ENCODE results near the gene GBX1.

DNA sequence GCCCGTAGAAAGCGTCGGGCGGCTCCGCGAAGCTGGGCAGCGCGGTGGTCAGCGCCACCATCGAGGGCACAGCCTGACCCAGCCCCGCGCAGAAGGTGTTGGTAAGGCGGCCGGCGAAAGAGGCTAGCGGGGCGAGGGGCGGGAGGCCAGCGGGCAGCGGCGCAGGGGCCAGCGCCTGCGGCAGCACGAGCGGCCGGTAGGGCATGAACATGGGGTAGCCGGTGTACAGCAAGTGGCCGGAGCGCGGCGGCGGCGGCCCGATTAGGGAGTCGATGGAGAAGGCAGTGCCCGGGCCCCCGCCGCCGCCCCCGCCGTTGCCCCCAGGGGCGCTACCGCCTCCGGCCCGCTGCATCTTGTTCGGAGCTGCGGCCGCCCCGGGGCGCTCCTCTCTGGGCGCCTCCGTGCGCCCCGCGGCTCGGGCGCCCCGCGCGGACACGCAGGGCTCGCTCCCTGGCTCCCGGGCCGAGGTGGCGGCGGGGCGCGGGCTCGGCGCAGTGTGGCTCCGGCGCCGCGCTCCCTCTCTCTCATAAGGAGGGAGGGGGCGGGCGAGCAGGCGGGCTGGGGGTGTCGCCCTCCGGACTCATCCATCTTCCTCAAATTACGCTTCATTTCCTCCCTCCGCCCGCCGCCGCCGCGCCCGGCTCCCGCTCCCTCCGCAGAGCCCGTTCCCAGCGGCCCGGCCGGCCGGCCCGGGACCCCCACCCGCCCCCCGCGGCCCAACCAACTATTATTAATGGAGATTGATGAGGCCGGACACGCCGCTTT, at the start of gene GBX1:
- TF ChIP-seq POLR2A (IDR thresholded peaks at IDR 0.05) (no peak), EP300 (IDR thresholded peaks at IDR 0.05) (no peak)
- TF ChIP-seq, protein P1, sequence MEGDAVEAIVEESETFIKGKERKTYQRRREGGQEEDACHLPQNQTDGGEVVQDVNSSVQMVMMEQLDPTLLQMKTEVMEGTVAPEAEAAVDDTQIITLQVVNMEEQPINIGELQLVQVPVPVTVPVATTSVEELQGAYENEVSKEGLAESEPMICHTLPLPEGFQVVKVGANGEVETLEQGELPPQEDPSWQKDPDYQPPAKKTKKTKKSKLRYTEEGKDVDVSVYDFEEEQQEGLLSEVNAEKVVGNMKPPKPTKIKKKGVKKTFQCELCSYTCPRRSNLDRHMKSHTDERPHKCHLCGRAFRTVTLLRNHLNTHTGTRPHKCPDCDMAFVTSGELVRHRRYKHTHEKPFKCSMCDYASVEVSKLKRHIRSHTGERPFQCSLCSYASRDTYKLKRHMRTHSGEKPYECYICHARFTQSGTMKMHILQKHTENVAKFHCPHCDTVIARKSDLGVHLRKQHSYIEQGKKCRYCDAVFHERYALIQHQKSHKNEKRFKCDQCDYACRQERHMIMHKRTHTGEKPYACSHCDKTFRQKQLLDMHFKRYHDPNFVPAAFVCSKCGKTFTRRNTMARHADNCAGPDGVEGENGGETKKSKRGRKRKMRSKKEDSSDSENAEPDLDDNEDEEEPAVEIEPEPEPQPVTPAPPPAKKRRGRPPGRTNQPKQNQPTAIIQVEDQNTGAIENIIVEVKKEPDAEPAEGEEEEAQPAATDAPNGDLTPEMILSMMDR (IDR thresholded peaks at IDR 0.05), result peak in 1 of 2 donors; percentile 19

All from suprapubic skin (tissue), 3 donors.